ENCODE data around the gene ZNF827. TPM values are rescaled to one million over a fixed set of nuclear protein-coding genes. Genes with fewer than 3 reads are reported as not detected.

The ZNF827 gene
- total and polyA plus RNA-seq, 2 experiments from 2014 or later, result 20.3 to 33.1 TPM

DNA sequence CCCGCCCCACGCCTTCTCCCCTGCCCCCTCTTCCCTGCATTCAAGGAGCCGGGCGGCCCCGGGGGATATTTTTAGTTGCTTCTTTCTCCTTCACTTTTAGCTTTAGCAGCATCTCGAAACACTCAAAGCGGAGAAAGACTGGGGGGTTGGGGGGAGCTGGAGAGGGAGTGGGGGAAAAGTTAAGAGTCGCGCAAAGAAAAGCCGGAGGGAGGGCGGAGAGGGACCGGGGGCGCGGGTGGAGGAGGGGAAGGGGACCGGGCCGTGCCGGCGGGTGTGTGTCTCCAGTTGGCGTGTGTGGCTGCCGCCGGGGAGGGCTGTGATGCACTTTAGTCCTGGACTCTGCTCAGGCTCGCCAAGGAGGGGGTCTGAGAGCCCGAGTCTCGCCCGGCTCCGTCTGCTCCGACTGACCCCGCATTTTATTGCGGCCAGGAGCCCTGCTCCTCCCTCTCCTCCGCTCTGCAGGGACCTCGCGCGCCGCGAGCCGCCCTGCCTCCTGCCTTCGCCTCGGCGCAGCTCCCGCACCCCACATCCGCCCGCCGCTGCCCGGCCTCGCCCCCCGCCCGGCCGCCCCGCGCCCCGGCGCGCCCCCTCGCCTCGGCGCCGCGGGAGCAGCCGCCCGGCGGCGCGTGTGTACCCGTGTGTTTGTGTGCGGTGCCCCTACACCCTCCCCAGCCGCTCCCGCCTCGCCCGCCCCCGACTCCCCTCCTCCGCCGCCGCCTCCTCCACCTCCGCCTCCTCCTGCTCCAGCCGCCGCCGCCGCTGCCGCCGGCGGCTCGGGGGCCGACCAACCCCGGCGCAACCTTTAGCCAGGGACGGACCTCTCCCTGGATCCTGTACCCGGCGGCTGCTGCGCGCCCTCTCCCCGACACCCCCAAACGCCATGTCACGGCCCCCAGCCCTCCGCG is 1.4 kb downstream of the ZNF827 start:
- H3K36me3 Mint-ChIP-seq (ENCODE audit: low read depth), result peaks cover 6% of the 10 kb centered on the region; the same call in 2 of the 3 replicates
- Histone ChIP-seq H3K4me2 (peak overlapping the region; percentile 76), H2AFZ (no peak overlapping the region), H3K9me2 (ENCODE audit: insufficient read depth) (no peaks in the 10 kb centered on the region), H3K27ac (ENCODE audit: low read depth) (peak overlapping the region; percentile 98), H4K20me1 (replicated peaks; ENCODE audit: insufficient read depth) (no peaks in the 10 kb centered on the region; the same call in 1 of the 2 replicates), H3K79me2 (replicated peaks; ENCODE audit: insufficient read depth) (peaks cover 44% of the 10 kb centered on the region), H3K4me3 (peak overlapping the region; percentile 88), H3K4me1 (ENCODE audit: insufficient read depth) (peaks cover 46% of the 10 kb centered on the region), H3K27me3 (ENCODE audit: insufficient read depth) (no peaks in the 10 kb centered on the region), H3K36me3 (ENCODE audit: insufficient read depth) (no peaks in the 10 kb centered on the region), H3F3A (replicated peaks; ENCODE audit: low read depth) (no peaks in the 10 kb centered on the region)
- H3K27me3 Mint-ChIP-seq (ENCODE audit: insufficient read depth, low read depth, poor library complexity), result peaks cover 18% of the 10 kb centered on the region
- peaks cover 42% of the 10 kb centered on the region for H3K4me1 Mint-ChIP-seq
- peak overlapping the region; percentile 91 for H3K27ac Mint-ChIP-seq
- ATAC-seq (peak; percentile 25), DNase-seq (ENCODE audit: low spot score) (peak; percentile 60)
- H3K9me3 Mint-ChIP-seq, result peaks cover 2% of the 10 kb centered on the region; the same call in 2 of the 3 replicates
- peak overlapping the region; percentile 94 for H3K4me3 Mint-ChIP-seq
- TF ChIP-seq NANOG (IDR thresholded peaks at IDR 0.05; ENCODE audit: borderline replicate concordance) (no peak), POLR2AphosphoS5 (IDR thresholded peaks at IDR 0.05; ENCODE audit: low read depth) (peak; percentile 17; the same call in 1 of the 2 replicates)

DNA sequence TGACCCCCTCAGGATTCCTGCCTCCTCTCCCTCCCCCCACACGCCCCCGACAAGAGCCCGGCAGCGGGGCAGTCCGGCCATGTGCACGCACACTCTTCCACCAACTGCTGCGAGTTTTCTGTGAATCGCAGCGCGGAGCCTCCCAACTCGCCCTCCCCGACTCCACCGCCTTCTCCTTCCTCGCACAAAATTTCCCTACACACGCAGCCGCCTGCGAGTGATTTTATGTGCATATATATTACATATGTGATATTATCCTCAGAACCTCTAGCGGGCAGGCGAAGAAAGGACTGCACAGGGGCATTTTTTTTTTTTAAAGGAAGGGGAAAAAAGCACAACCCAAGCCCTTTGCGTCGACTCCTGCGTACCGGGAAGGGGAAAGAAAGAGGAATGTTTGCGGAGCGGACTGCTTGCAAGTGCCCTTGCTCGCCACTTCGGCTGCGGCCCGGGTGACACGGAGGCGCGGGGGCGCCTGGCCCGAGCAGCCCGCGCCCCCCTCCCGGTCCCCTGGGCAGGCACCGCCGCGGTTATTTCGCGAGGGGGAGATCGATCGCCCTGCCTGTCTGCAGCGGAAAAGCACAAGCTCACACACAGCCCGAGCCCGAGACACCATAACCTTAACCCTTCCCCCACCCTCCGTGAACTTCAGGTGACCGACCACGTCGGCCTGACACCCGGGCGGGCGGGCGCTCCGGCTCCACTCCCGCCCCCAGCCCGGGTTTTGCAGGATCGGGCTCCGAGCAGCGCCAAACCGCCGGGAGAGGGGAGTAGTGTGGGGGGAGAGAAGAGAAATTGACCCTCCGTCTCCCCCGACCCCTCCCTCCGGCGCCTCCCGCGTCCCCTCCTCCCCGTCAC is 2.3 kb downstream of the ZNF827 start:
- peak overlapping the region; percentile 76 for H3K4me2 ChIP-seq
- ATAC-seq, result peak; percentile 47
- H3K79me2 ChIP-seq (replicated peaks; ENCODE audit: insufficient read depth), result peaks cover 53% of the 10 kb centered on the region
- H3K27me3 ChIP-seq (ENCODE audit: insufficient read depth), result no peaks in the 10 kb centered on the region
- peaks cover 18% of the 10 kb centered on the region for H3K27me3 Mint-ChIP-seq (ENCODE audit: insufficient read depth, low read depth, poor library complexity)
- peaks cover 51% of the 10 kb centered on the region for H3K4me1 ChIP-seq (ENCODE audit: insufficient read depth)
- no peaks in the 10 kb centered on the region; the same call in 1 of the 2 replicates for H4K20me1 ChIP-seq (replicated peaks; ENCODE audit: insufficient read depth)
- H3K36me3 ChIP-seq (ENCODE audit: insufficient read depth), result no peaks in the 10 kb centered on the region
- H3K36me3 Mint-ChIP-seq (ENCODE audit: low read depth), result peaks cover 6% of the 10 kb centered on the region; the same call in 2 of the 3 replicates
- H3K4me3 Mint-ChIP-seq, result peak overlapping the region; percentile 94
- H3K27ac ChIP-seq (ENCODE audit: low read depth), result peak overlapping the region; percentile 98
- no peaks in the 10 kb centered on the region for H3K9me2 ChIP-seq (ENCODE audit: insufficient read depth)
- H3K9me3 Mint-ChIP-seq, result peaks cover 2% of the 10 kb centered on the region; the same call in 2 of the 3 replicates
- no peaks in the 10 kb centered on the region for H3F3A ChIP-seq (replicated peaks; ENCODE audit: low read depth)
- no peak overlapping the region for H2AFZ ChIP-seq
- peak; percentile 83 for DNase-seq (ENCODE audit: low spot score)
- H3K4me1 Mint-ChIP-seq, result peaks cover 47% of the 10 kb centered on the region
- peak overlapping the region; percentile 96 for H3K27ac Mint-ChIP-seq
- H3K4me3 ChIP-seq, result peak overlapping the region; percentile 88
- no peak for TF ChIP-seq ZNF331 (CRISPR knock-in tag; IDR thresholded peaks at IDR 0.05; ENCODE audit: low read depth)
- TF ChIP-seq CTCF (conservative IDR thresholded peaks at IDR 0.05; ENCODE audit: low read depth in 2 of 2), result peak in 1 of 2 experiments; percentile 13; a peak in 1 of 4 replicates
- TF ChIP-seq ZNF114 (CRISPR knock-in tag; IDR thresholded peaks at IDR 0.05), result no peak
- TF ChIP-seq, protein P1, sequence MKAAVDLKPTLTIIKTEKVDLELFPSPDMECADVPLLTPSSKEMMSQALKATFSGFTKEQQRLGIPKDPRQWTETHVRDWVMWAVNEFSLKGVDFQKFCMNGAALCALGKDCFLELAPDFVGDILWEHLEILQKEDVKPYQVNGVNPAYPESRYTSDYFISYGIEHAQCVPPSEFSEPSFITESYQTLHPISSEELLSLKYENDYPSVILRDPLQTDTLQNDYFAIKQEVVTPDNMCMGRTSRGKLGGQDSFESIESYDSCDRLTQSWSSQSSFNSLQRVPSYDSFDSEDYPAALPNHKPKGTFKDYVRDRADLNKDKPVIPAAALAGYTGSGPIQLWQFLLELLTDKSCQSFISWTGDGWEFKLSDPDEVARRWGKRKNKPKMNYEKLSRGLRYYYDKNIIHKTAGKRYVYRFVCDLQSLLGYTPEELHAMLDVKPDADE (IDR thresholded peaks at IDR 0.05), result no peak
- TF ChIP-seq JUNB (IDR thresholded peaks at IDR 0.05; ENCODE audit: unreplicated experiment), result no peak
- no peak for TF ChIP-seq STAT1 (IDR thresholded peaks at IDR 0.05; ENCODE audit: unreplicated experiment)
- no peak for TF ChIP-seq EZH2phosphoT487 (IDR thresholded peaks at IDR 0.05; ENCODE audit: unreplicated experiment)
- peak; percentile 63 for TF ChIP-seq CREB1 (CRISPR knock-in tag; IDR thresholded peaks at IDR 0.05; ENCODE audit: low read depth)
- no peak for TF ChIP-seq EZH2 (IDR thresholded peaks at IDR 0.05; ENCODE audit: low read depth, unreplicated experiment)
- peak; percentile 34 for TF ChIP-seq POLR2AphosphoS5 (IDR thresholded peaks at IDR 0.05; ENCODE audit: low read depth)

All from GM23338 (cell line).